ENCODE results near the gene LDLRAD4. TPM values are rescaled to one million over a fixed set of nuclear protein-coding genes. Genes with fewer than 3 reads are reported as not detected.

LDLRAD4 gene
- total RNA-seq, 4 donors from 2014 or later, result 14.0 to 36.9 (median 29.3) TPM

- Histone ChIP-seq H3K27ac (no peak overlapping the region), H3K36me3 (no peaks in the 10 kb centered on the region), H3K4me1 (peaks cover 0 to 3% (median under 1%) of the 10 kb centered on the region in 4 donors), H3K27me3 (no peaks in the 10 kb centered on the region), H3K4me3 (no peak overlapping the region), H3K9me3 (no peaks in the 10 kb centered on the region)
- WGBS, 2 donors, result 88 to 92% methylated on average over 8 to 9 of the region's 13 CpGs
- no peak for TF ChIP-seq EP300 (IDR thresholded peaks at IDR 0.05)
- TF ChIP-seq POLR2A (IDR thresholded peaks at IDR 0.05), result no peak
- TF ChIP-seq CTCF (IDR thresholded peaks at IDR 0.05), result no peak
- DNase-seq (ENCODE audit: low spot score in 2 of 2), result no peak
These were observed 405.3 kb downstream of the LDLRAD4 start for GRCh38 chr18:13623871-13624270.

GRCh38 chr18:13624563-13625237 is 406.1 kb downstream of the LDLRAD4 start:
- TF ChIP-seq CTCF (IDR thresholded peaks at IDR 0.05) (no peak), EP300 (IDR thresholded peaks at IDR 0.05) (no peak), POLR2A (IDR thresholded peaks at IDR 0.05) (no peak)
- no peaks in the 10 kb centered on the region for H3K36me3 ChIP-seq
- DNase-seq (ENCODE audit: low spot score in 2 of 2), result no peak

GRCh38 chr18:13625355-13625754 is 406.8 kb downstream of the LDLRAD4 start:
- no peak for DNase-seq (ENCODE audit: low spot score in 2 of 2)
- TF ChIP-seq EP300 (IDR thresholded peaks at IDR 0.05), result no peak
- no peak for TF ChIP-seq CTCF (IDR thresholded peaks at IDR 0.05)
- no peak for TF ChIP-seq POLR2A (IDR thresholded peaks at IDR 0.05)
- Histone ChIP-seq H3K36me3 (no peaks in the 10 kb centered on the region), H3K27me3 (no peaks in the 10 kb centered on the region), H3K4me1 (peaks cover 0 to 9% (median 2%) of the 10 kb centered on the region in 4 donors), H3K27ac (no peak overlapping the region), H3K9me3 (no peaks in the 10 kb centered on the region), H3K4me3 (no peak overlapping the region)
- WGBS, 2 donors, result 88 to 91% methylated on average over 5 to 10 of the region's 10 CpGs

More at GRCh38 chr18:13624563-13625237, 406.1 kb downstream of the LDLRAD4 start:
- peaks cover 0 to 2% (median under 1%) of the 10 kb centered on the region in 4 donors for H3K4me1 ChIP-seq
- H3K4me3 ChIP-seq, result no peak overlapping the region
- 96 to 98% methylated on average over 6 to 7 of the region's 11 CpGs for WGBS, 2 donors
- no peak overlapping the region for H3K27ac ChIP-seq
- no peaks in the 10 kb centered on the region for H3K9me3 ChIP-seq
- H3K27me3 ChIP-seq, result no peaks in the 10 kb centered on the region

- Histone ChIP-seq H3K4me3 (no peak overlapping the region), H3K27ac (no peak overlapping the region), H3K27me3 (no peaks in the 10 kb centered on the region), H3K4me1 (peaks cover 0 to 10% (median 2%) of the 10 kb centered on the region in 4 donors), H3K9me3 (no peaks in the 10 kb centered on the region), H3K36me3 (no peaks in the 10 kb centered on the region)
- TF ChIP-seq EP300 (IDR thresholded peaks at IDR 0.05) (no peak), CTCF (IDR thresholded peaks at IDR 0.05) (no peak), POLR2A (IDR thresholded peaks at IDR 0.05) (no peak)
- whole genome bisulfite sequencing, 2 donors, result 91 to 97% methylated on average over 8 of the region's 8 CpGs
- DNase-seq (ENCODE audit: low spot score in 2 of 2), result no peak
These were observed 407.4 kb downstream of the LDLRAD4 start for GRCh38 chr18:13625843-13626543.

- Histone ChIP-seq H3K36me3 (no peaks in the 10 kb centered on the region), H3K4me3 (no peak overlapping the region), H3K27ac (no peak overlapping the region), H3K27me3 (no peaks in the 10 kb centered on the region), H3K4me1 (peaks cover 0 to 10% (median 2%) of the 10 kb centered on the region in 4 donors), H3K9me3 (no peaks in the 10 kb centered on the region)
- TF ChIP-seq EP300 (IDR thresholded peaks at IDR 0.05) (no peak), POLR2A (IDR thresholded peaks at IDR 0.05) (no peak), CTCF (IDR thresholded peaks at IDR 0.05) (no peak)
- WGBS, 2 donors, result 68 to 78% methylated on average over 2 of the region's 2 CpGs
- no peak for DNase-seq (ENCODE audit: low spot score in 2 of 2)
These were observed 408.0 kb downstream of the LDLRAD4 start for GRCh38 chr18:13626544-13626908.

Data from tibial nerve (tissue), 4 donors.